Mesenchymal stem cell (in vitro differentiated cells and primary cell): ENCODE results near the gene MYH14.

ENCODE experiments used
- DNase-seq: peaks from one replicate; pipeline ENCODE4 v3.0.0-alpha.2; 2013
- H2AFZ ChIP-seq: one replicate; pipeline ENCODE4 v1.6.1; 2013; ENCODE audit warnings: low read depth, mild to moderate bottlenecking, control low read depth, inconsistent platforms, low read length, moderate library complexity
- H2AK5ac ChIP-seq: 2 replicates; pipeline ENCODE4 v1.6.1; 2013; ENCODE audit warnings: low read length, moderate library complexity, mild to moderate bottlenecking, inconsistent platforms; ENCODE audit not compliant: severe bottlenecking
- H2BK120ac ChIP-seq: one replicate; pipeline ENCODE4 v1.6.1; 2013; ENCODE audit warnings: low read depth, mild to moderate bottlenecking, inconsistent platforms, low read length, moderate library complexity
- H2BK12ac ChIP-seq, 2 experiments: one replicate each; pipeline ENCODE4 v1.6.1; 2013; ENCODE audit warnings: inconsistent platforms in 2 of 2, low read length in 2 of 2, mild to moderate bottlenecking in 2 of 2, moderate library complexity in 2 of 2, control low read depth in 1 of 2
- H2BK15ac ChIP-seq: one replicate; pipeline ENCODE4 v1.6.1; 2013; ENCODE audit warnings: mild to moderate bottlenecking, low read depth, inconsistent platforms; ENCODE audit not compliant: poor library complexity, severe bottlenecking
- H2BK5ac ChIP-seq: 2 replicates; pipeline ENCODE4 v1.6.1; 2013; ENCODE audit warnings: low read depth, mild to moderate bottlenecking, low read length, control low read depth, inconsistent platforms; ENCODE audit not compliant: poor library complexity, severe bottlenecking
- H3K14ac ChIP-seq, 2 experiments: one replicate each; pipeline ENCODE4 v1.6.1; 2013; ENCODE audit warnings: inconsistent platforms in 2 of 2, low read length in 2 of 2, control low read depth in 1 of 2, mild to moderate bottlenecking in 1 of 2, moderate library complexity in 1 of 2
- H3K18ac ChIP-seq, 2 experiments: one replicate each; pipeline ENCODE4 v1.6.1; 2013; ENCODE audit warnings: inconsistent platforms in 2 of 2, low read length in 2 of 2, control low read depth in 1 of 2, low read depth in 1 of 2, mild to moderate bottlenecking in 1 of 2
- H3K23ac ChIP-seq, 2 experiments: one replicate each; pipeline ENCODE4 v1.6.1; 2013; ENCODE audit warnings: inconsistent platforms in 2 of 2, low read length in 2 of 2, mild to moderate bottlenecking in 2 of 2, moderate library complexity in 2 of 2, control low read depth in 1 of 2
- H3K27ac ChIP-seq: 2 replicates; pipeline ENCODE4 v1.5.1; 2013; ENCODE audit warnings: mild to moderate bottlenecking, moderate library complexity, low read length, control low read depth, inconsistent platforms; ENCODE audit not compliant: poor library complexity, severe bottlenecking
- H3K27me3 ChIP-seq, 2 experiments: 2 replicates each; pipeline versions ENCODE4 v1.6.1 to v1.7.0; 2013; ENCODE audit warnings: low read length in 2 of 2, mild to moderate bottlenecking in 2 of 2, moderate library complexity in 2 of 2, control low read depth in 1 of 2, inconsistent platforms in 1 of 2; ENCODE audit not compliant: control insufficient read depth in 1 of 2, insufficient read depth in 1 of 2
- H3K36me3 ChIP-seq, 2 experiments: 2 replicates each; pipeline versions ENCODE4 v1.6.1 to v1.7.0; 2013; ENCODE audit warnings: low read length in 2 of 2, control low read depth in 1 of 2, inconsistent platforms in 1 of 2, low read depth in 1 of 2, mild to moderate bottlenecking in 1 of 2; ENCODE audit not compliant: insufficient read depth in 2 of 2, control insufficient read depth in 1 of 2
- H3K4ac ChIP-seq, 2 experiments: one replicate each; pipeline ENCODE4 v1.6.1; 2013; ENCODE audit warnings: inconsistent platforms in 2 of 2, low read length in 2 of 2, mild to moderate bottlenecking in 2 of 2, moderate library complexity in 2 of 2, control low read depth in 1 of 2, low read depth in 1 of 2
- H3K4me1 ChIP-seq: 2 replicates; pipeline ENCODE4 v1.6.1; 2013; ENCODE audit warnings: low read depth, low read length, control low read depth; ENCODE audit not compliant: control insufficient read depth, insufficient read depth
- H3K4me2 ChIP-seq: 2 replicates; pipeline ENCODE4 v1.6.1; 2013; ENCODE audit warnings: low read length, mild to moderate bottlenecking, inconsistent platforms; ENCODE audit not compliant: poor library complexity, severe bottlenecking
- H3K4me3 ChIP-seq, 2 experiments: 2 replicates each; pipeline versions ENCODE4 v1.5.1 to v1.7.0; 2013; ENCODE audit warnings: low read length in 2 of 2, mild to moderate bottlenecking in 2 of 2, control low read depth in 1 of 2, low read depth in 1 of 2; ENCODE audit not compliant: insufficient read depth in 1 of 2
- H3K79me1 ChIP-seq: replicated peaks from 2 replicates; pipeline ENCODE4 v1.6.1; 2013; ENCODE audit warnings: mild to moderate bottlenecking, control low read depth, low read length, inconsistent platforms; ENCODE audit not compliant: poor library complexity, severe bottlenecking
- H3K9ac ChIP-seq: 2 replicates; pipeline ENCODE4 v1.7.0; 2013; ENCODE audit warnings: mild to moderate bottlenecking, low read length, moderate library complexity
- H3K9me3 ChIP-seq: 2 replicates; pipeline ENCODE4 v1.7.0; 2013; ENCODE audit warnings: mild to moderate bottlenecking, low read length; ENCODE audit not compliant: control insufficient read depth
- H4K8ac ChIP-seq: one replicate; pipeline ENCODE4 v1.6.1; 2013; ENCODE audit warnings: inconsistent platforms, mild to moderate bottlenecking, low read length, moderate library complexity
- H4K91ac ChIP-seq: one replicate; pipeline ENCODE4 v1.6.1; 2013; ENCODE audit warnings: mild to moderate bottlenecking, low read length, inconsistent platforms
- WGBS: methylation state at CpG from one replicate; pipeline ENCODE4 v1.1.7; 2013; ENCODE audit warnings: mixed read lengths; 5-methylcytosine and 5-hydroxymethylcytosine counted together

Gene MYH14

DNA sequence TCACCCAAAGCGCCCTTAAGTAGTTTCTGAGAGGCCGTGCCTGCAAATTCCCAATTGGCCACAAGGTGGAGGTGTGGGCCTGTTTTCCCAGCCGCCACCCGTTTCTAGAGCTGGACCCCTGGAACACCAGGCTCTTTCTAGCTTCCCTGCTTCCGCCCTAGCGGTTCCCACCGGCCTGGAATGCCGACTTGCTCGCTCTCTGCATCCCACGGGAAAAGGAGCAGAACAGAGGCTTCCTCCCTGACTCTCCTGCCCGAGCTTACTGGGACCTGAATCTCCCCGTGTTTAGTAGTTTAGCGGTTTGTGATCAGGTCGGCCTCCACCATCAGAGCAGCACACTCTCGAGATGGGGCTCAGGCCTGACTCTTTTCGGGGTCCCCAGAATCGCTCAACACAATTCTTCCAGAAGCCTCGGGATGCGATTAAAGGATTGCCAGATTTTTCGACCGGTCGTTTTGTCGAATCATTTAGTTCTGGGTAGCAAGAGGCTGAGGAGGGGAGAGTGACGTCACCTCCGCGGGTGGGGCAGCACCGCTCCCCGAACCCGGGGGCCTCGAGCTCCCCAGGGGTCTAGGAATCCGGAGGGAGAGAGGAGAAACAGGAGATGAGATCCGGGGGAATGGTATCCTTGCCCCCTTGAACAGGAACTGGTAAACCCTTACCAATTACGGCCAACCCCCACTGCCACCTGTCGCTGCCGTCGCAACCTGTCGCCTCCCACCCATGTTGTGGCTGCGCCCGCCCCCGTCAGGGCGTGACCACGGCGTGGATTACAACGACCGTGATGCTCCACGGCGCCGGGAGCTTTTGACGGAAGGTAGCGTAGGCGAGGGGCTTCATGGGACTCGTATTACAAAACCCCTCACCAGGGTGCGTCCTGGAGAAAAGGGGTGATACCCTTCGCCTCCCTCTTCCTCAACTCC is 154.0 kb downstream of the MYH14 start:
- Histone ChIP-seq H3K4me1 (peaks cover 3% of the 10 kb centered on the region), H3K9ac (peak overlapping the region; percentile 78)
- WGBS = 69% methylated on average over 50 of the region's 54 CpGs

DNA sequence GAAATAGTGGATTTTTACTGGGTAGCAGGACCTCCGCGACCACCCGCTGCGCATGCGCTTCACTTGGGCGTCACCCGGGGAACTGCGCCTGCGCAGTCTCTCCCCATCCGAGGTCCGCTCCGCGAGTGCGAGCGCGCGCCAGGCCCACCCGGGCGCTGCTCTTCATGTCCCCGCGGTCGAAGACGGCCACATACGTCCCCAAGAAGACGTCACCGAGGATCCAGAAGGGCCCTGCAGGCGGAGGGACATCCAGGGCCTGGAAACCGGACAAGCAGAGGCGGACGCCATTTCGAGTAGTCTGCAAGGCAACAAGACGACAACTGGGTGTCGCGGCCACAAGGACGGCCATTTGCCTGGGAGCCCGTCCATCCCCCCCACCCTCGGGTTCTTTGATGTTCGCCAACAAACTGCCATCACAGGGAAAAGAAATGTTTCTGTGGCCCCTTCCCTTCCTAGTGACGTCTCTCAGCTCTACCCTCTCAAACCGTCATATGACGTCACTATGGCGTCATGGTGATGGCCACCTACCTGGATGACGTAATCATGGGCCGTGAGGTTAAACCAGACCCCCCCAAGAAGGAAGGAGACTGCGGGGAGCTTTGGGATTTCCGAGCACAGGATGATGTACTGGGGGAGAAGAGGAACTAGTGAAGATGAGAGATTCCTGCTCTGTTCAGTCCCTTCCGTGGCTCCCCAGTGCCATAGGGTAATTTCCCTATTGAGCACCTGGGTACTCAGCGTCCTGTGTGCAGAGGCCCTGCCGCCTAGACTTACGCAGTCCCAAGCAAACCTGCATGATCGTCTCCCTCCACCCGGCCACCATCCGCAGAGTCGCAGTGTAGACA is 155.3 kb downstream of the MYH14 start:
- peaks cover 6 to 10% of the 10 kb centered on the region in 2 experiments for H3K27me3 ChIP-seq

More for the DNA sequence above, 154.0 kb downstream of the MYH14 start:
- H3K4ac ChIP-seq = no peak overlapping the region
- no peaks in the 10 kb centered on the region for H3K9me3 ChIP-seq
- H3K4me2 ChIP-seq = no peak overlapping the region
- H2AFZ ChIP-seq = no peak overlapping the region
- no peak overlapping the region for H2BK5ac ChIP-seq
- no peaks in the 10 kb centered on the region for H3K36me3 ChIP-seq
- no peak overlapping the region for H4K91ac ChIP-seq
- H2BK12ac ChIP-seq = no peak overlapping the region
- peak; percentile 50 for DNase-seq
- H2BK15ac ChIP-seq = peak overlapping the region; percentile 4
- H3K27ac ChIP-seq = no peak overlapping the region
- H2AK5ac ChIP-seq = no peak overlapping the region
- no peak overlapping the region for H3K23ac ChIP-seq
- peaks cover 6 to 11% of the 10 kb centered on the region in 2 experiments for H3K27me3 ChIP-seq
- peak overlapping the region in 1 of 2 experiments; percentile 74 for H3K4me3 ChIP-seq
- H3K79me1 ChIP-seq = no peaks in the 10 kb centered on the region
- H4K8ac ChIP-seq = no peak overlapping the region
- H3K18ac ChIP-seq = no peak overlapping the region
- no peak overlapping the region for H3K14ac ChIP-seq
- H2BK120ac ChIP-seq = no peak overlapping the region

GRCh38 chr19:50359328-50359818 is 156.0 kb downstream of the MYH14 start:
- no peak overlapping the region for H3K23ac ChIP-seq
- H4K91ac ChIP-seq = no peak overlapping the region
- H3K4me2 ChIP-seq = no peak overlapping the region
- H2AK5ac ChIP-seq = no peak overlapping the region
- H2BK5ac ChIP-seq = no peak overlapping the region
- no peak overlapping the region for H2AFZ ChIP-seq
- H3K4me1 ChIP-seq = peaks cover 3% of the 10 kb centered on the region
- H3K27ac ChIP-seq = no peak overlapping the region
- H3K4ac ChIP-seq = no peak overlapping the region
- no peaks in the 10 kb centered on the region for H3K36me3 ChIP-seq
- H3K18ac ChIP-seq = no peak overlapping the region
- H3K9ac ChIP-seq = no peak overlapping the region
- 88% methylated on average over 11 of the region's 11 CpGs for WGBS
- H3K27me3 ChIP-seq = peaks cover 6 to 10% of the 10 kb centered on the region in 2 experiments
- no peak overlapping the region for H2BK12ac ChIP-seq
- no peaks in the 10 kb centered on the region for H3K79me1 ChIP-seq
- H3K4me3 ChIP-seq = no peak overlapping the region
- no peak overlapping the region for H4K8ac ChIP-seq
- no peak overlapping the region for H3K14ac ChIP-seq
- no peak overlapping the region for H2BK15ac ChIP-seq
- no peaks in the 10 kb centered on the region for H3K9me3 ChIP-seq
- no peak overlapping the region for H2BK120ac ChIP-seq
- DNase-seq = no peak

More for the DNA sequence above, 155.3 kb downstream of the MYH14 start:
- H3K4me2 ChIP-seq = no peak overlapping the region
- no peak overlapping the region for H2AFZ ChIP-seq
- peak overlapping the region in 1 of 2 experiments; percentile 76 for H3K4me3 ChIP-seq
- H2BK5ac ChIP-seq = no peak overlapping the region
- H3K9me3 ChIP-seq = no peaks in the 10 kb centered on the region
- no peak overlapping the region for H2BK15ac ChIP-seq
- no peak overlapping the region for H3K27ac ChIP-seq
- no peak overlapping the region for H2BK120ac ChIP-seq
- H3K9ac ChIP-seq = peak overlapping the region; percentile 81
- no peak overlapping the region for H3K4ac ChIP-seq
- H3K23ac ChIP-seq = no peak overlapping the region
- H3K4me1 ChIP-seq = peaks cover 3% of the 10 kb centered on the region
- H4K8ac ChIP-seq = no peak overlapping the region
- H3K14ac ChIP-seq = no peak overlapping the region
- DNase-seq = no peak
- H4K91ac ChIP-seq = no peak overlapping the region
- no peaks in the 10 kb centered on the region for H3K36me3 ChIP-seq
- 94% methylated on average over 54 of the region's 54 CpGs for WGBS
- no peaks in the 10 kb centered on the region for H3K79me1 ChIP-seq
- no peak overlapping the region for H3K18ac ChIP-seq
- H2BK12ac ChIP-seq = no peak overlapping the region
- no peak overlapping the region for H2AK5ac ChIP-seq
